Stimulated activated CD8-positive, alpha-beta memory T cell treated with anti-CD3 and anti-CD28 coated beads, Interleukin-12 subunit alpha, Interleukin-12 subunit beta, amount 100 ng/mL, for 24 hours (primary cell): ENCODE results near the gene ARTN.

ENCODE experiments used
- DNase-seq: peaks from one replicate; pipeline ENCODE4 v3.0.0-alpha.2; 2020; ENCODE audit errors: extremely low read depth

Gene ARTN

DNA sequence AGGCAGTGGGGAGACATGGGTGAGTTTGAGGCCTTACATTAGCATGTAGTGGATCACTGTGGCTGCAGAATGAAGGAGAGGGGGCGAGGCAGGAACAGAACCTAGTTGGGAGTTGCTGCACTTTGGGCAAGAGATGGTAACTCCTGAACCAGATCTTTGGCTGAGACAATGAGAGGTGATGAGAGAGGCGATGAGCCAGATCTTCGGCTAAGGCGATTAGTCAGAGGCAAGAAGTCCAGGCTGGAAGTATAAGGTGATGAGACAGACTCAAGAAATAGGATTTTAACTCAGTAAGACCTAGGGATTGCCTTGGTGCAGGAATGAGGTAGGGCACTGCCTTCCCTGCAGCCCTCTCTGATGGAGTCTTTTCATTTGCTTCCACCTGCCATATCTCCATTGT, 9.1 kb upstream of the ARTN start:
- no peak for DNase-seq

- DNase-seq: no peak
These were observed 7.8 kb upstream of the ARTN start for GRCh38 chr1:43925846-43926245.

GRCh38 chr1:43930168-43930948, 3.2 kb upstream of the ARTN start:
- no peak for DNase-seq

- no peak for DNase-seq
These were observed 2.7 kb upstream of the ARTN start for GRCh38 chr1:43930949-43931275.

DNA sequence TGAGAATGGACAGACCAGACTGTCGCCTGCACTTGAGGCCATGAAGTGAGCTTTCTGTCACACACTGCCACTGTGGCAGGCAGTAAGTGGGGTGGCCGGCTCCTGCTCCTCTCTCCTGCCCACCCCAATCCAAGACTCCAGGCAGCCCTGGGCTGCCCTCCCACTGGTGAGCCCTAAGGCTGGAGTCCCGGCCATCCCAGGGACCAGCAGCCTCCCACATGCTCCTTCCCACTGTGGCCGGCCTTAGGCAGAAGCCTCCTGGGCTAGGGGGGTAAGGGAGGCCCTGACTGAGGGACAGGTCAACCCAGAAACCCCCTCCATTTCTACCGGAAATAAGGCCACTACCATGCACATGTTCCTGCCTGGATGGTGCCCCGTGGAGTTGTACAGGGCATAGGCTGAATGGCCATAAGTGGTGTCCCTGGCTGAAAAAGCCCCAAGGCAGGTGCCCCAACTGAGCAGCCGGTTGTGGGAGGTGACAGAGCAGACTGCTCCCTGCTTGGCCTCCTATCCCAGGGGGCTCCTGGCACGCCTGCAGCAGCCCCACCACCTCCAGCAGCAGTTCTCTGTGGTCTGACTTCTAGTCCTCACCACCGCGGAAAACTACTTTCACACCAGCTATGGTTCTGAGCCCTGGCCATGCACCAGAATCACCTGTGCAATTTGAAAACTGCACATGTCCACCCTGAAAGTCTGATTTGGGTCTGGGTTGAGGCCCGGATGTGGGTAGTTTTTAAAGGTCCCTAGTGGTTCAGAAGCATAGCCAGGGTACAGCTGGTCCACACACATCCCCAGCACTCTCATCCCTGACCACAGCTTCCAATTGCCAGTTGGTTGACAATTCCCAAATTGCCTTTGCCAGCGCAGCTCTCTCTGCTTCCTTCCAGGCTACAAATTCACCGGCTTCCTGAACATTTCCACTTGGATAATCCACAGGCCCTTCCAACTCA, 1.6 kb upstream of the ARTN start:
- DNase-seq: no peak

DNA sequence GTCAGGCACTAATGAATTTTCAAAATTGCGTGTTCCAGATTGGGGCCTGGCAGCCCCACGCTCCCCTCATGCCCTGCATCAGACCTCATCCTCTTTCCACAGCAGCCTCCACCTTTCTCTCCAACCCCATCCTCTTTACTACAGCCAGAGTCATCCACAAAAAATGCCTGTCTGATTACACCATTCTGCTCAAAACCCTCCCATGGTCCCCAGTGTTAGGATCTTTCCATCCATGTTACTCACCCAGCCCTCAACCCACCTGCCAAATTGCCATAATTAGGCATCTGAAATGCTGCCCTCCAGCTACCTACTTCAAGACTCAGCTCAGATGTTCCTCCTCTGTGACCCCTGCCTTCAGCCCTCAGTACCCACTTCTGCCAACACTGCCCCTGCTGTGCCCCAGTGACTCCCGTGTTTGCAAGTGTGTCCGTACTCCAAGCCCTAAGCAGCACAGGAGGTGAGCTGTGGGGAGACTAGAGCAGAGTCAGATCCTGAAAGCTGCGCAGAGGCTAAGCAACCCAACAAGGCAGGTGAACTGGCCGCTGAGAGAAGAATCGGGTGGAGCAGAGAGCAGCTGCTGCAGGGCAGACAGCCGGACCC, 715 bp upstream of the ARTN start:
- no peak for DNase-seq

DNA sequence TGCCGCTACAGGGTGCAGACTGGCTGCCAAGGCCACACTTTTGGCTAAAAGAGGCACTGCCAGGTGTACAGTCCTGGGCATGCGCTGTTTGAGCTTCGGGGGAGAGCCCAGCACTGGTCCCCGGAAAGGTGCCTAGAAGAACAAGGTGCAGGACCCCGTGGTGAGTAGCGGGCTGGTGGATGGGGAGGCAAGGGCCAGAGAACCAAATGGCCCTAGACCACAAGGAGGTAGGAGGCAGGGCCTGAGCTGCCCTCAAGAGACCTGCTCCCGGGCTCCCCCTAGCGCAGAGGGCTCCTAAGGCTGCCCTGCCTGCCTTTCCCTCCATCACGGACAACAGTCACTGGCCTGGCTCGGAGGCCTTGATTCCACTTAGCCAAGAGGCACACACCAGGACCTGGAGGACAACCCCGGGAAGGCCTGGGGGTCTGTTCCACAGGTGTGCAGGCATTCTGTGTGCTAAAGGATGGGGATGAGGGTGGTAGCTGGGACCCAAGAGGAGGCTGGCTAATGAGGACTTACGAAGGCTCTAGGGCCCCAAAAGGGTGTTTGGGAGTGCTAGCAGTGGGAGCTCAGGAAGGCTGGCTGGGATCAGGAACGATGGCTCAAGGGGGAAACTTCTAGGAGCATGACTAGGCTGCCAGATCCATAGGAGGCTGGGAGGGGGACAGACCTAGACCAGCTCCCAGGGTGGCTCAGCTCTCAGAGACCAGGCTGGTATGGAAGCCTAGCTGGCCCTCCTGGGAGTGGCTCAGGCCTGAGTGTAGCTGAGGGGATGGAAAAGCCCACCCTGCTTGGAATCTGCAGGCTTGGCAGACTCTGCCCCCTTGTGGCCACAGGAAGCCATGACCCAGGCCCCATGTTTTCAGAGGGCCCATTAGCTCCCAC, 742 bp downstream of the ARTN start:
- peak; percentile 15 for DNase-seq

- DNase-seq: no peak
These were observed 1.4 kb downstream of the ARTN start for GRCh38 chr1:43934986-43935324.

DNA sequence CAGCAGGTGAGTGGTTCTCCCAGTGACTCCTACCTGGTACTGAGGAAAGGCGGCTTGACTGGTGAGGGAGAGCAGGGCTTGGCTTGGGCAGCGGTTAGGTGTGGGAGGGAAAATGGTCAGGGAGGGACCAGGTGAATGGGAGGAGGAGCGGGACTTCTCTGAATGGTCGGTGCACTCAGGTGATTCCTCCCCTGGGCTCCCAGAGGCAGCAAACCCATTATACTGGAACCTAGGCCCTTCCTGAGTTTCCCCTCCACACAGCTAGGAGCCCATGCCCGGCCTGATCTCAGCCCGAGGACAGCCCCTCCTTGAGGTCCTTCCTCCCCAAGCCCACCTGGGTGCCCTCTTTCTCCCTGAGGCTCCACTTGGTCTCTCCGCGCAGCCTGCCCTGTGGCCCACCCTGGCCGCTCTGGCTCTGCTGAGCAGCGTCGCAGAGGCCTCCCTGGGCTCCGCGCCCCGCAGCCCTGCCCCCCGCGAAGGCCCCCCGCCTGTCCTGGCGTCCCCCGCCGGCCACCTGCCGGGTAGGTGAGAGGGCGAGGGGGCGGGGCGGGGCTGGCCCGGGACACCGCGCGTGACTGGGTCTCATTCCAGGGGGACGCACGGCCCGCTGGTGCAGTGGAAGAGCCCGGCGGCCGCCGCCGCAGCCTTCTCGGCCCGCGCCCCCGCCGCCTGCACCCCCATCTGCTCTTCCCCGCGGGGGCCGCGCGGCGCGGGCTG, 2.3 kb downstream of the ARTN start:
- DNase-seq: no peak

- no peak for DNase-seq
These were observed 3.0 kb downstream of the ARTN start for GRCh38 chr1:43936431-43937151.

GRCh38 chr1:43937179-43937865, 3.7 kb downstream of the ARTN start:
- no peak for DNase-seq

DNA sequence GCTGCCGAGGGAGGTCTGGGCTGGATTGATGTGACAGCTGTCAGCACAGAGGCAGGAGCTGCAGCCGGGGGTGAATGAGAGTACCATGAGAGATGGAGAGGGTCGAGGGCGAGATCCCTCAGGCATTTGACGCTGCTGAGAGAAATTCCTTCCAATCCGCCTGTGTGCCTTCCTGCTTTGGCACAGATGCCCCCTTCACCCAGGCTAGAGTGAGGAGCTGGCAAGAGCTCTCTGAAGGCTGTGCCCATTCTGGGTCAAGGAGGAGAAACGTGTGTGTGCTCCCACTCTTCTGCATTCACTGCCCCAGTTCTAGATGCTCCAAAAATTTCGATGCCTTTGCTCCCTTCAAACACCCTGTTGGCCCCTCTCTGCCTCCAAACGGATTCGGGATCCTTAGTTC, 4.8 kb downstream of the ARTN start:
- DNase-seq: no peak

DNA sequence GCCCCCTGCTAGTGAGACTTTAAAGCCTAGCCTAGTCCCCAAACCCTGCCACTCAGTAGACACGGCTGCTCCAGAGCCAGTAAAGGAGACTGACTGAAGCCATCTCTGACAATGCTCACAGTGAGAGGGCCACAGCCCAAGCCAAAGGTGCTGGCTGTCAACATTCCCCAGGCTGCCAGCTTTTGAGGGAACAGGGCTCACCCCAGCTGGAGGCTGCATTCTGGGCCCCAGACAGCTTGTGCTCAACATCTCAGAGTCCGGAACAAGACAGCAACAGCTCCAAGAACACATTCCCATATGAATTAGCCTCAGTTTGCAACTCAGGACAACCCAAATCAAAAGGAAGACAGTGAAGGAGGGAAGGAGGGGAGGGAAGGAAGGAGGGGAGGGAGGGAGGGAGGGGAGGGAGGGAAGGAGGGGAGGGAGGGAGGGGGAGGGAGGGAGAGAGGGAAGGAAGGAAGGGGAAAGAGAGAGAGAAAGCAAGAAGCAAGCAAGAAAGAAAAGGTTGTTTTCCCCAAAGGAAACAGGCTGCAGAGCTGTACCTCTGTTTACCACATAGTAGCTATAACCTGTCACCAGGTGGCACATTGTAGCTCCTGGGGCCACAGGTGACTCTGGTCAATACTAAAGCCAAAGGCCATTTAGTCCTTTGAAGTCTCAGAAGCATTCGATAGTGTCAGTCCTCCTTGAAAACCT, 5.4 kb downstream of the ARTN start:
- DNase-seq: no peak

DNA sequence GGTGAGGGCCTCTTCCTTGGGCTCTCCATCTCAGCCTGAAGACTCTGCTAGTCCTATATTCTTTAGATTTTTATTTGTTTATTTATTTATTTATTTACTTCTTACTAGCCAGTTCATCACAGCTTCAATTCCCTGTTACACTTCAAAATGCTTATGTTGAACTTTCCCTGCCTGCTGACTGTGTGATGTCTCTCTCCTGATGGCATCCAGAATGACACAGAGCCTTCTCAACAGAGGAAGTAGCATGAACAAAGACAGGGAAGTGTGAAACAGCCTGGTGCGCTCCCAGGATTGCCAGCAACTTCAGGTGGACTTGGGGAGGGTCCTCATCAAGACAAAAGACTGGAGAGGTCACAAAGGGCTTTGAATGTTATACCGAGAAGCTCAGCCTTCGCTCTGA, 8.8 kb downstream of the ARTN start:
- no peak for DNase-seq

- no peak for DNase-seq
These were observed 11.3 kb downstream of the ARTN start for GRCh38 chr1:43944860-43945259.

GRCh38 chr1:43945674-43946235, 12.2 kb downstream of the ARTN start:
- DNase-seq: no peak

GRCh38 chr1:43946236-43947060, 12.8 kb downstream of the ARTN start, which contains the start of gene IPO13:
IPO13 (plus strand) TSS chr1:43946950; CDS start chr1:43947601, 651 bp downstream.
- peak; percentile 84 for DNase-seq
